Activated CD4-positive, alpha-beta T cell treated with anti-CD3 and anti-CD28 coated beads, Interleukin-2, amount 10 ng/mL, durations not matched to agents 7 days and 5 days (primary cell): Measurements from ENCODE around the gene GFI1B. TPM values are rescaled to one million over a fixed set of nuclear protein-coding genes. Genes with fewer than 3 reads are reported as not detected.

Source experiments
- CTCF ChIA-PET: fragments of 350-600 bp; sonication (Branson Sonifier 250); formaldehyde crosslinking; loops from one replicate; lab custom pipeline; 2021; ENCODE audit warnings: antibody characterized with exemption; lab: Charles Lee
- POLR2A ChIA-PET: fragments of 350-600 bp; sonication (Branson Sonifier 250); formaldehyde crosslinking; loops from one replicate; lab custom pipeline; 2021; ENCODE audit warnings: antibody characterized with exemption; lab: Charles Lee
- DNase-seq: peaks from one replicate; pipeline ENCODE4 v3.0.0-alpha.2; 2020
- H3K27ac Mint-ChIP-seq: one replicate; pipeline ENCODE4 v1.8.0; 2021; ENCODE audit warnings: mild to moderate bottlenecking, moderate library complexity, mixed read lengths
- H3K27me3 Mint-ChIP-seq: one replicate; pipeline ENCODE4 v1.8.0; 2021; ENCODE audit warnings: mixed read lengths
- H3K36me3 Mint-ChIP-seq: one replicate; pipeline ENCODE4 v1.8.0; 2021; ENCODE audit warnings: low read depth, mixed read lengths
- H3K4me1 Mint-ChIP-seq: one replicate; pipeline ENCODE4 v1.8.0; 2021; ENCODE audit warnings: mixed read lengths
- H3K4me3 Mint-ChIP-seq: one replicate; pipeline ENCODE4 v1.8.0; 2021; ENCODE audit warnings: mild to moderate bottlenecking, moderate library complexity, mixed read lengths
- H3K9me3 Mint-ChIP-seq: one replicate; pipeline ENCODE4 v1.8.0; 2021; ENCODE audit warnings: mixed read lengths
- total RNA-seq, 2 experiments: library from RNA; stranded (reverse); gene quantifications; one replicate each; pipeline ENCODE4 v1.2.3, GENCODE V29; 2021

GFI1B gene
- total RNA-seq, 2 experiments from 2014 or later = not detected

- DNase-seq = no peak
- no peak overlapping the region for H3K4me3 Mint-ChIP-seq
Observed at GRCh38 chr9:133009906-133010582, 31.6 kb downstream of the GFI1B start.

GRCh38 chr9:133014696-133015095, 36.2 kb downstream of the GFI1B start:
- POLR2A ChIA-PET = no interaction called here
- H3K4me1 Mint-ChIP-seq = no peaks in the 10 kb centered on the region
- DNase-seq = no peak

More at GRCh38 chr9:133009906-133010582, 31.6 kb downstream of the GFI1B start:
- no peaks in the 10 kb centered on the region for H3K4me1 Mint-ChIP-seq
- POLR2A ChIA-PET = no interaction called here
- no peaks in the 10 kb centered on the region for H3K36me3 Mint-ChIP-seq
- H3K27ac Mint-ChIP-seq = no peak overlapping the region
- CTCF ChIA-PET = interaction anchor here (2.1 kb wide), 1 partner anchor 12 kb away, joined by 10 read pairs; no protein-coding TSS in a partner anchor
- H3K27me3 Mint-ChIP-seq = peaks cover 24% of the 10 kb centered on the region
- no peaks in the 10 kb centered on the region for H3K9me3 Mint-ChIP-seq

GRCh38 chr9:133023117-133023890, 44.8 kb downstream of the GFI1B start:
- Mint-ChIP-seq H3K4me3 (peak overlapping the region; percentile 43), H3K27me3 (peaks cover 4% of the 10 kb centered on the region), H3K9me3 (no peaks in the 10 kb centered on the region), H3K4me1 (peaks cover 24% of the 10 kb centered on the region), H3K36me3 (no peaks in the 10 kb centered on the region), H3K27ac (no peak overlapping the region)
- ChIA-PET POLR2A (no interaction called here), CTCF (interaction anchor here (0.9 to 3.0 kb wide), 18 partner anchors 9 to 173 kb away, joined by 3 to 51 read pairs (median 4); partner anchors contain the start of gene GTF3C5)
- DNase-seq = peak; percentile 71

More at GRCh38 chr9:133014696-133015095, 36.2 kb downstream of the GFI1B start:
- H3K27ac Mint-ChIP-seq = no peak overlapping the region
- no peaks in the 10 kb centered on the region for H3K36me3 Mint-ChIP-seq
- CTCF ChIA-PET = interaction anchor here (2.0 to 2.3 kb wide), 2 partner anchors 8 to 10 kb away, joined by 9 to 15 read pairs; no protein-coding TSS in a partner anchor
- H3K4me3 Mint-ChIP-seq = no peak overlapping the region
- no peaks in the 10 kb centered on the region for H3K9me3 Mint-ChIP-seq
- peaks cover 29% of the 10 kb centered on the region for H3K27me3 Mint-ChIP-seq

- Mint-ChIP-seq H3K4me1 (peaks cover 37% of the 10 kb centered on the region), H3K4me3 (no peak overlapping the region), H3K9me3 (no peaks in the 10 kb centered on the region), H3K36me3 (peaks cover 5% of the 10 kb centered on the region), H3K27me3 (peaks cover 1% of the 10 kb centered on the region), H3K27ac (no peak overlapping the region)
- ChIA-PET POLR2A (no interaction called here), CTCF (interaction anchor here (0.6 kb wide), 1 partner anchor 146 kb away, joined by 4 read pairs; no protein-coding TSS in a partner anchor)
- no peak for DNase-seq
Observed at GRCh38 chr9:133026426-133026825, 47.9 kb downstream of the GFI1B start.

- DNase-seq = no peak
- ChIA-PET POLR2A (no interaction called here), CTCF (interaction anchor here (1.6 kb wide), 1 partner anchor 13 kb away, joined by 4 read pairs; no protein-coding TSS in a partner anchor)
- no peak overlapping the region for H3K4me3 Mint-ChIP-seq
- H3K36me3 Mint-ChIP-seq = peaks cover 12% of the 10 kb centered on the region
- H3K9me3 Mint-ChIP-seq = peaks cover 3% of the 10 kb centered on the region
- peaks cover 44% of the 10 kb centered on the region for H3K4me1 Mint-ChIP-seq
- H3K27me3 Mint-ChIP-seq = no peaks in the 10 kb centered on the region
- no peak overlapping the region for H3K27ac Mint-ChIP-seq
Observed at GRCh38 chr9:133027134-133027533, 48.6 kb downstream of the GFI1B start.

GRCh38 chr9:133028221-133028620, 49.7 kb downstream of the GFI1B start:
- POLR2A ChIA-PET = no interaction called here
- DNase-seq = no peak

GRCh38 chr9:133029994-133030316, 51.5 kb downstream of the GFI1B start:
- DNase-seq = no peak
- Mint-ChIP-seq H3K4me1 (peaks cover 50% of the 10 kb centered on the region), H3K27ac (peak overlapping the region; percentile 97), H3K27me3 (no peaks in the 10 kb centered on the region), H3K36me3 (peaks cover 19% of the 10 kb centered on the region), H3K4me3 (peak overlapping the region; percentile 96), H3K9me3 (peaks cover 3% of the 10 kb centered on the region)
- ChIA-PET CTCF (interaction anchor here (1.0 to 5.1 kb wide), 4 partner anchors 7 to 117 kb away, joined by 3 to 51 read pairs (median 5); no protein-coding TSS in a partner anchor), POLR2A (interaction anchor here (1.0 kb wide), 2 partner anchors 114 to 119 kb away, joined by 4 to 6 read pairs; no protein-coding TSS in a partner anchor)

More at GRCh38 chr9:133028221-133028620, 49.7 kb downstream of the GFI1B start:
- CTCF ChIA-PET = interaction anchor here (1.1 to 1.6 kb wide), 2 partner anchors 10 to 12 kb away, joined by 4 read pairs; no protein-coding TSS in a partner anchor
- peaks cover 19% of the 10 kb centered on the region for H3K36me3 Mint-ChIP-seq
- H3K4me3 Mint-ChIP-seq = peak overlapping the region; percentile 96
- no peaks in the 10 kb centered on the region for H3K27me3 Mint-ChIP-seq
- peaks cover 45% of the 10 kb centered on the region for H3K4me1 Mint-ChIP-seq
- H3K27ac Mint-ChIP-seq = no peak overlapping the region
- peaks cover 3% of the 10 kb centered on the region for H3K9me3 Mint-ChIP-seq

GRCh38 chr9:133030317-133031129, 52.0 kb downstream of the GFI1B start, which contains the start of gene GTF3C5:
TSS of gene GTF3C5 (plus strand) at chr9:133030997. CDS start at chr9:133031012, 15 bp downstream.
- Mint-ChIP-seq H3K4me1 (peaks cover 50% of the 10 kb centered on the region), H3K27ac (peak within 1 kb of the TSS; percentile 97), H3K9me3 (peaks cover 3% of the 10 kb centered on the region), H3K27me3 (no peaks in the 10 kb centered on the region), H3K4me3 (peak within 1 kb of the TSS; percentile 96), H3K36me3 (peaks cover 19% of the 10 kb centered on the region)
- peak; percentile 96 for DNase-seq
- CTCF ChIA-PET = interaction anchor here (0.7 to 5.1 kb wide), 7 partner anchors 8 to 117 kb away, joined by 3 to 51 read pairs (median 4); no protein-coding TSS in a partner anchor
- POLR2A ChIA-PET = interaction anchor here (1.0 kb wide), 2 partner anchors 114 to 119 kb away, joined by 4 to 6 read pairs; no protein-coding TSS in a partner anchor

GRCh38 chr9:133031130-133031422, 52.6 kb downstream of the GFI1B start:
- H3K27me3 Mint-ChIP-seq = no peaks in the 10 kb centered on the region
- DNase-seq = no peak
- H3K4me1 Mint-ChIP-seq = peaks cover 51% of the 10 kb centered on the region
- ChIA-PET CTCF (interaction anchor here (0.9 to 5.1 kb wide), 4 partner anchors 8 to 116 kb away, joined by 3 to 51 read pairs (median 4); no protein-coding TSS in a partner anchor), POLR2A (no interaction called here)
- H3K27ac Mint-ChIP-seq = peak overlapping the region; percentile 97
- H3K4me3 Mint-ChIP-seq = peak overlapping the region; percentile 96
- H3K9me3 Mint-ChIP-seq = peaks cover 3% of the 10 kb centered on the region
- peaks cover 19% of the 10 kb centered on the region for H3K36me3 Mint-ChIP-seq

GRCh38 chr9:133031496-133031911, 53.0 kb downstream of the GFI1B start:
- DNase-seq = no peak
- Mint-ChIP-seq H3K36me3 (peaks cover 19% of the 10 kb centered on the region), H3K27me3 (no peaks in the 10 kb centered on the region), H3K4me1 (peaks cover 53% of the 10 kb centered on the region), H3K4me3 (peak overlapping the region; percentile 96), H3K27ac (peak overlapping the region; percentile 97), H3K9me3 (peaks cover 3% of the 10 kb centered on the region)
- ChIA-PET CTCF (interaction anchor here (0.9 to 5.1 kb wide), 4 partner anchors 9 to 116 kb away, joined by 3 to 51 read pairs (median 4); no protein-coding TSS in a partner anchor), POLR2A (no interaction called here)

- Mint-ChIP-seq H3K4me3 (peak overlapping the region; percentile 96), H3K36me3 (peaks cover 19% of the 10 kb centered on the region), H3K9me3 (peaks cover 3% of the 10 kb centered on the region), H3K27me3 (no peaks in the 10 kb centered on the region), H3K27ac (peak overlapping the region; percentile 97), H3K4me1 (peaks cover 51% of the 10 kb centered on the region)
- ChIA-PET CTCF (interaction anchor here (1.4 to 5.1 kb wide), 2 partner anchors 9 to 112 kb away, joined by 4 to 51 read pairs; no protein-coding TSS in a partner anchor), POLR2A (no interaction called here)
- DNase-seq = no peak
Observed at GRCh38 chr9:133032171-133032570, 53.7 kb downstream of the GFI1B start.
